NCI-H446 (cell line): ENCODE data around the gene ABCA13.

Source experiments
- DNase-seq, 2 experiments: peaks; one replicate each; lab custom pipeline; 2025; lab: John Stamatoyannopoulos, UW

The ABCA13 gene

DNA sequence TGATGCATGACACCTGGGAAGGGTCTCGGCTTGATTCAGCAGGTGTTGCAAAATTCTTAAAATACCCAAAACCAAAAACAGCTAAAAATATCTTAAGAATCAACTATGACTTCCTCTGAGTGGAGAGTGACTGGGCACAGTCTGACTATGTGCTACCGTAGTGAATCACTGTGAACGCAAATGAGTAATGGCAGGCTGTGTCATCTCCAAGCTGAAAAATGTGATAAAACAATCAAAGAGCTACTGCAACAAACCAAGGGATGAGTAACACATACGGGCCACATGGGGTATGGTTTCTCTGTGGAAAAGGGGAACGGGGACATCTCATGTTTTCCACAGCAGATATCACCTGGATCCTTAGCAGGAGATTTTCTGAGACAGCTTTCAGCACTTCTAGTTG is 127.5 kb downstream of the ABCA13 start:
- no peak for DNase-seq

DNA sequence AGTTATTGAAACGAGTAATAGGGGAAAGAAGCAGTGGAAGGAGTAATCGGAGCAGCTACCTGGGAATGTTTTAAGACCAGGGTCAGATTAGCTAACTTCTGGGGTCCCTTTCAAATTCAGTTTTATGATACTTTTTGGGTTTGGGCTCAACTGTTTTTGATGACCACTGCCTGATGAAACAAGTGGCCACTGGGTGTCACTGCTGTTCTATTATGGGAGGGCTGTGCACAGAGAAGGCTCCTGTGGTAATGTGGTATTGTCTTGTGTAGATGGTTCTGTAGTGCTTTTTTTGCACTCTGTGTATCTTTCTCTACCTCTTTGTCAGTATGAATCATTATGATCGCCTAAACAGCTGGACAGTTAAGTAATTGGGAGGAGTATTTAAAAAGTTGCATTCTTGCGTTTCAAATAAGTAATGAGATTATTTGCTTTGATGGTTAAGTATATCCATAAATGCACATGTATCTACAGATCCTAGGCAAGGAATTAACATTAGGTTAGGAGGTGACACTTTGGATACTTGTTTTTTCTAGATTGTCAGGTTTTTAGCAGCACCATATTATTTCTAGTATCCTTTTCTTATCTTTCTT is 128.4 kb downstream of the ABCA13 start:
- peak; percentile 46 to 79 for DNase-seq

- no peak for DNase-seq
These were observed 129.0 kb downstream of the ABCA13 start for GRCh38 chr7:48300301-48300700.

GRCh38 chr7:48301201-48301600 is 129.9 kb downstream of the ABCA13 start:
- no peak for DNase-seq

GRCh38 chr7:48304641-48305040 is 133.4 kb downstream of the ABCA13 start:
- peak; percentile 9 to 38 for DNase-seq

- peak; percentile 1 to 46 for DNase-seq
These were observed 134.4 kb downstream of the ABCA13 start for GRCh38 chr7:48305661-48306060.

DNA sequence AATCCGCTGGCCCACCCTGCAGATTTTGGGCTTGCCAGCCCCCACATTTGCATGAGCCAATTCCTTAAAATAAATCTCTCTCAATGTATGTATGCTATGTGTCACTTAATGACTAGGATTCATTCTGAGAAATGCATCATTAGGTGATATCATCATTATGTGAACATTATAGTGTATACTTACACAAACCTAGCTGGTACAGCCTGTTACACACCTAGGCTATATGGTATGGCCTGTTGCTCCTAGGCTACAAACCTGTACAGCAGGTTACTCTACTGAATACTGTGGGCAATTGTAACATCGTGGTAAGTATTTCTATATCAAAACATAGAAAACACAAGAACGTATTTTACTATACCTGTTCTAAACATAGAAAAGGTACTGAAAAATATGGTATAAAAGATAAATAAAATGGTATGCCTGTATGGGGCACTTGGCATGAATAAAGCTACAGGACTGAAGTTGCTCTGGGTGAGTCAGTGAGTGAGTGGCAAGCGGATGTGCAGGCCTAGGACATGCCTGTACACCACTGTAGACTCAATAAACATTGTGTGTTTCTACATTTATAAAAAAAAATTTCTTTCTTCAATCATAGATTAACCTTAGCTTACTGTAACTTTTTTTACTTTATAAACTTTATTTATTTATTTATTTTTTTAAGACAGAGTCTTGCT is 135.9 kb downstream of the ABCA13 start:
- DNase-seq, result no peak

GRCh38 chr7:48309720-48310119 is 138.5 kb downstream of the ABCA13 start:
- DNase-seq, result no peak

DNA sequence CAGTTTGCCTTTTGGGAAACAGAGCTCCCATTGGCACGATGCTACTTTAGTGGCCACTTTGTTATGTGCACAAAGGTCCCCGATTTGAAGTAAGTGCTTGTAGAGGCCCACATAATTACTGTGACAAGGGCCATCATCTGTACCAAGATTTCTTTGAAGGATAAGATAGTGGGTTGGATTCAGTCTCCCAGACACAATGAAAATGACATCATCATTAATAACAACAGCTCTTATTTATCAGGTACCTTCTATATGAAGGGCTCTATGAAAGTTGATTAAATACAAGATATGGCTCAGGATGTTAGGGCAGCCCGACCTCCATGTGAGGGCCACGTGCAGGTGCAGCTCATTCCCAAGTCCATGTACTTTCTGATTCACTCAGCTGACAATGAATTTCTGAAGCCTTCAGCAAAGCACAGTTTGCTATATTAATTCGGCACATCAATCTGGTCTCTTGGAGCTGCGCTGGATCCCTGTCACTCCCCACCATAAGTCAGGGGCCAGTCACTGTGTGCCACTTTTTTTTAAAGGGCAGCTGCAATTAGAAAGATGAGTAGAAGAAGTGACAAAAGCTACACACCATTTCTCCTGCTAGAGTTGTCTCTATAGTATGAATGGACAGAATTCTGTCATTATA is 140.3 kb downstream of the ABCA13 start:
- DNase-seq, result no peak

DNA sequence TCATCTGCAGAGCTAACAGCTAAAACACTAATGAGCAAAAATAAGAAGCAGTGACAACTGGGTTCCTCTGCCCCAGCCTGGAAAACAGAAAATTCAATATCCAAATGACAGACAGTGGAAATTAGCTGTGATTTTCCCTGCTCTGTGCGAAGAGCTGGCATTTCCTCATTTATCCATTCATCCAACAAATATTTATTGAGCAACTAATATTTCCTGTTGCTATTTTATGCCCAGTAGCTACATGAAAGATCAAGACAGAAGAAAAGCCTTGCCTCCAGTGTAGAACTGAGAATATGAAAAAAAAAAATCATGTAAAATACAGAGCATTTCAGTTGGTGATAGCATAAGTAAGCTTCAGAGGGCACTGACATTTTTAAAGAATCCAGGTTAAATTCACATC is 140.9 kb downstream of the ABCA13 start:
- DNase-seq, result no peak

- DNase-seq, result no peak
These were observed 145.5 kb downstream of the ABCA13 start for GRCh38 chr7:48316768-48317167.

DNA sequence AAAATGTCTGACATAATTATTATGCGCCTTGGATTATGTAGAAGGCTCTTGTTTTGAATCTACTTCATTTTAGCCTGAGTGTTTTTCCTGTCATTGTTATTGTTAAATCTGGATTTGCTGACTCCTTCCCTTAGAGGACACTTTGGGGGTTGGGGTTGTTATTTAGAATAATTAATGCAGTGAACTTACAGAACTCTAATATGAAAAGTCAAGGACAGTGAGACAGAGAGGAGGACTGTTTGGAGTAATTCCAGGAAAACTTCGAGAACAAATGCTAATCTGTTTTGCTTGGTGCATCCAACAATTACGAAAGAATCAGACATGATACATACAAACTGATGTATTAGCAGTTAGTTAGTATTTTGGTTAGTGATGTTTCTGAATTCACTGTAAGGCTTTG is 146.1 kb downstream of the ABCA13 start:
- no peak for DNase-seq

DNA sequence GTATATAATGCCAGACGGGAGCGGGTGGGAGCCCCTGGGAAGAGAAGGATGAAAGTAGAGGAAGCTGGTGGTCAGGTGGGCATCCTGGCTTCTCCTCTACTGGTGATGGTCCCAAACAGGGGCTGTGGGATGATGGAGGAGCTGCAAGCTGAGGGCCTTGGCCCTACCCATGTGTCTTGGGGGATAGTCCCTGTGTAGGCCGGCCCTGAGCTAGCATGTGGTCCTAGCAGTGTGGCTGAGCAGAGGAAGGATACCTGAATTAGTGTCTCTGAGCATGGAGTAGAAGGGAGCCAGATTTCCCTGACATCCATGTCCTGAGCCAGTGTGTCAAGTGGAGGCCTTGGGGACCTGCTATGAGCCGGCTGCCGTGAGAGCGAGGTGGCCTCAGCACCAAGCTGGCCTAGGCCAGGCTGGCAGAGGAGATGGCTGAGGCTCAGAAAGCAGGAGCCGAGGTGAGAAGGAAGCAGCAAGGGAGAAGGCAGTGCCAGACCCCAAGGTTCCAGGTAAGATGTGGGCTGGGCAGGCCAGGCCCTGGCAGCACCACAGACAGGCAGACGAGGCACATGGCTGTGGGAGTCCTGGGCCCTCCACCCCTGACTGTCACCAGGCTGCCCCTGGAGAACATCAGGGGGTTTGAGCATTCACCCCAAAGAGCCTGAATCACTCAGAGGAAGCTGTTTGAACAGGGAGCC is 150.2 kb downstream of the ABCA13 start:
- no peak for DNase-seq

- DNase-seq, result peak in 1 of 2 experiments; percentile 61
These were observed 165.9 kb downstream of the ABCA13 start for GRCh38 chr7:48337012-48337621.

DNA sequence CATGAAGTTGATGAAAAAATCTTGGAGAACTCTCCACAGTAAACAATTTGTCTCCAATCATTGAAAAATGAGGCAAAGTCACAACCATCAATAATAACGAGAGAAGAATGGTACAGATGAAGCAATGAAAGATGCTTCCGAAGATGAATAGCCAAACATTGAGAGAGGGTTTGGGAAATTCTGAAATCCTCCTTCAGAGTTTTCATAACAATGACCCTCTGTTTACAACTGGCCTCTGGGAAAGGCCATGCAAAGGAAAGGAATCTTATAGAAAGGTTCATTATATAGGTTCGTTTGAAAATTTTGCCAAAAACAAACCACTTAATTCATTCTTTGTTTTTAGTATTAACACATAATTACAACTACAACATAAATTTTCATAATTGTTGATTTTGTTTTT is 166.5 kb downstream of the ABCA13 start:
- no peak for DNase-seq

- DNase-seq, result no peak
These were observed 176.1 kb downstream of the ABCA13 start for GRCh38 chr7:48347230-48347825.

GRCh38 chr7:48350515-48350914 is 179.3 kb downstream of the ABCA13 start:
- DNase-seq, result no peak

- no peak for DNase-seq
These were observed 180.6 kb downstream of the ABCA13 start for GRCh38 chr7:48351900-48352299.

- DNase-seq, result no peak
These were observed 184.1 kb downstream of the ABCA13 start for GRCh38 chr7:48355346-48355745.

GRCh38 chr7:48360574-48360973 is 189.3 kb downstream of the ABCA13 start:
- DNase-seq, result no peak

DNA sequence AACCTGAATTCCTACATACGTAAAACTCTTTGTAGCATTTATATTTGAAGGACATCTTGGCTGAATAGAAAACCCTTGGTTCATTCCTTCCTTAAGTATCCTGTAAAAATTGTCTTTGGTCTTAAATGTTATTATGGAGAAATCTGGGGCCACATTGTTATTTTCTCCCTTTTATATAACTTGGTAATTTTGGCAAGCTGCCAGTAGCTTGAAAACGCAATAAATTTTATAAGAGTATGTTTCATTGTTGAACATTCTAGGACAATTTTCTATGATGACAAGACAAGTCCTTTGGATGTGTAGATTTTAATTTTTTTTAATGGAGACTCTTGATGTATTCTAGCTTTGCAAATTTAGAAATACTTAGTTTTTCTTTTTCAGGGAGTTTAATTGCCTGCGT is 191.9 kb downstream of the ABCA13 start:
- no peak for DNase-seq

DNA sequence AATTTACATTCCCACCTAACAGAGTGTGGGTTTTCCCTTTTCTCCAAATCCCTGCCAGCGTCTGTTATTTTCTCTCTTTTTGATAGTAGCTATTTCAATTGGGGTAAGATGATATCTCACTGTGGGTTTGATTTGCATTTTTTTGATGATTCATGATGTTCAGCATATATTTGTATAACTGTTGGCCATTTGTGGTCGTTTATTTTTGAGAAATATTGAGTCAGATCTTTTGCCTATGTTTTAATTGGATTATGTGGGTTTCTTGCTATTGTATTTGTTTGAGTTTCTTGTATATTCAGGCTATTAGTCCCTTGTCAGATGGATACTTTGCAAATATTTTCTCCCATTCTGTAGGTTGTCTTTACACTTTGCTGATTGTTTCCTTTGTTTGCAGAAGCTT is 193.8 kb downstream of the ABCA13 start:
- DNase-seq, result no peak
